ENCODE data around the gene C9orf72.

Gene C9orf72

GRCh38 chr9:27533311-27533710 is 40.0 kb downstream of the C9orf72 start:
- no peak for TF ChIP-seq CTCF (IDR thresholded peaks at IDR 0.05; ENCODE audit: extremely low read depth, insufficient read depth, missing control alignments)
- no peak for DNase-seq (ENCODE audit: low spot score)
- in situ Hi-C loops (cut with MboI; ENCODE audit: low pct_unique_long_range_greater_than_20kb, low sequenced_read_pairs, unreplicated experiment) = loop anchor here (5.0 kb wide), 1 partner anchor 201 kb away; no protein-coding TSS in a partner anchor

GRCh38 chr9:27532046-27532445 is 41.2 kb downstream of the C9orf72 start:
- in situ Hi-C loops (cut with MboI; ENCODE audit: low pct_unique_long_range_greater_than_20kb, low sequenced_read_pairs, unreplicated experiment) = loop anchor here (5.0 kb wide), 1 partner anchor 200 kb away; no protein-coding TSS in a partner anchor
- TF ChIP-seq CTCF (IDR thresholded peaks at IDR 0.05; ENCODE audit: extremely low read depth, insufficient read depth, missing control alignments) = no peak
- DNase-seq (ENCODE audit: low spot score) = no peak

GRCh38 chr9:27530915-27531755 is 42.1 kb downstream of the C9orf72 start:
- no peak for DNase-seq (ENCODE audit: low spot score)
- TF ChIP-seq CTCF (IDR thresholded peaks at IDR 0.05; ENCODE audit: extremely low read depth, insufficient read depth, missing control alignments) = no peak
- in situ Hi-C loops (cut with MboI; ENCODE audit: low pct_unique_long_range_greater_than_20kb, low sequenced_read_pairs, unreplicated experiment) = loop anchor here (5.0 kb wide), 1 partner anchor 199 kb away; no protein-coding TSS in a partner anchor

- in situ Hi-C loops (cut with MboI; ENCODE audit: low pct_unique_long_range_greater_than_20kb, low sequenced_read_pairs, unreplicated experiment) = loop anchor here (5.0 kb wide), 1 partner anchor 197 kb away; no protein-coding TSS in a partner anchor
- peak; percentile 80 for DNase-seq (ENCODE audit: low spot score)
- TF ChIP-seq CTCF (IDR thresholded peaks at IDR 0.05; ENCODE audit: extremely low read depth, insufficient read depth, missing control alignments) = peak; percentile 91
These were observed 43.7 kb downstream of the C9orf72 start, which contains the start of gene MOB3B for GRCh38 chr9:27529316-27530278. Gene MOB3B, minus strand, starts transcription at chr9:27529814. Its CDS starts 74,264 bp downstream, at chr9:27455550.

- TF ChIP-seq CTCF (IDR thresholded peaks at IDR 0.05; ENCODE audit: extremely low read depth, insufficient read depth, missing control alignments) = peak; percentile 1
- DNase-seq (ENCODE audit: low spot score) = peak; percentile 69
- in situ Hi-C loops (cut with MboI; ENCODE audit: low pct_unique_long_range_greater_than_20kb, low sequenced_read_pairs, unreplicated experiment) = no loop called here
These were observed 44.4 kb downstream of the C9orf72 start for GRCh38 chr9:27528886-27529315.

All from GM13977 (cell line).